Stomach (tissue), 4 donors: ENCODE data around the gene IGDCC3.

Source experiments
- POLR2A ChIP-seq, 4 donors: fragments of 450-650 bp; IDR thresholded peaks; one replicate each; pipeline ENCODE4 v1.6.1; 2016; ENCODE audit warnings: antibody characterized with exemption in 4 of 4, control low read depth in 2 of 4, mild to moderate bottlenecking in 1 of 4, moderate library complexity in 1 of 4
- POLR2AphosphoS5 ChIP-seq, 3 donors: sonication (generic); formaldehyde crosslinking; IDR thresholded peaks; one replicate each; pipeline ENCODE4 v1.6.1; 2016; ENCODE audit warnings: antibody characterized with exemption in 3 of 3
- TF ChIP-seq, protein P1 (sequence below), 7 experiments: fragments of 450-650 bp in 4 of 7; fragments of 200-600 bp in 3 of 7; sonication (generic) in 3 of 7; IDR thresholded peaks; one replicate each; pipeline ENCODE4 v1.5.1; 2016 to 2019; ENCODE audit warnings: antibody characterized with exemption in 7 of 7, control low read depth in 2 of 7, mild to moderate bottlenecking in 1 of 7

DNA sequence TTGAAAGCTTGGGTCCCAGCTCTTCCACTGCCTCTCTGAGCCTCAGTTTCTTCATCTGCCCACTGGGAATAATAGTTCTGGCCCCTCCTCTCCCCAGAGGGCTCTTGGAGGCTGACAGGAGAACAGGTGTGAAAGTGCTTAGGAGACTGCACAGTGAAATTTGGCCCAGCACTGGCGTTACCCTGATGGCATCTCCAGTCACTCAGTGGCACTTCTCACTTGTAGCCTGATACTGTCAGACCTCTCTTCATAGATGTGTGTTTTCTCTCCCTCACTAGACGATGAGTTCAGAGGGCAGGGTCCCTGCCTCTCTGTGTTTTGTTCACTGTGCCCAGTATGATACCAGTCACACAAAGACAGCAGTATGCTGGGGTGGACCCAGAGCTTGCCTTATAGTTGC lies 22.2 kb upstream of the IGDCC3 start:
- TF ChIP-seq POLR2A (IDR thresholded peaks at IDR 0.05) (no peak), POLR2AphosphoS5 (IDR thresholded peaks at IDR 0.05) (no peak)
- TF ChIP-seq, protein P1, sequence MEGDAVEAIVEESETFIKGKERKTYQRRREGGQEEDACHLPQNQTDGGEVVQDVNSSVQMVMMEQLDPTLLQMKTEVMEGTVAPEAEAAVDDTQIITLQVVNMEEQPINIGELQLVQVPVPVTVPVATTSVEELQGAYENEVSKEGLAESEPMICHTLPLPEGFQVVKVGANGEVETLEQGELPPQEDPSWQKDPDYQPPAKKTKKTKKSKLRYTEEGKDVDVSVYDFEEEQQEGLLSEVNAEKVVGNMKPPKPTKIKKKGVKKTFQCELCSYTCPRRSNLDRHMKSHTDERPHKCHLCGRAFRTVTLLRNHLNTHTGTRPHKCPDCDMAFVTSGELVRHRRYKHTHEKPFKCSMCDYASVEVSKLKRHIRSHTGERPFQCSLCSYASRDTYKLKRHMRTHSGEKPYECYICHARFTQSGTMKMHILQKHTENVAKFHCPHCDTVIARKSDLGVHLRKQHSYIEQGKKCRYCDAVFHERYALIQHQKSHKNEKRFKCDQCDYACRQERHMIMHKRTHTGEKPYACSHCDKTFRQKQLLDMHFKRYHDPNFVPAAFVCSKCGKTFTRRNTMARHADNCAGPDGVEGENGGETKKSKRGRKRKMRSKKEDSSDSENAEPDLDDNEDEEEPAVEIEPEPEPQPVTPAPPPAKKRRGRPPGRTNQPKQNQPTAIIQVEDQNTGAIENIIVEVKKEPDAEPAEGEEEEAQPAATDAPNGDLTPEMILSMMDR (IDR thresholded peaks at IDR 0.05) = no peak
